Osteocyte (in vitro differentiated cells): ENCODE measurements around the gene GIMD1. TPM values are rescaled to one million over a fixed set of nuclear protein-coding genes. Genes with fewer than 3 reads are reported as not detected.

Experiments
- DNase-seq: peaks from one replicate; pipeline ENCODE4 v3.0.0; 2021; ENCODE audit warnings: mixed read lengths; ENCODE audit not compliant: unreplicated experiment; ENCODE audit errors: extremely low spot score
- H3K27ac Mint-ChIP-seq: one replicate; pipeline ENCODE4 v1.8.0; 2021; ENCODE audit warnings: mild to moderate bottlenecking, mixed read lengths; ENCODE audit not compliant: unreplicated experiment
- H3K27me3 Mint-ChIP-seq: one replicate; pipeline ENCODE4 v1.8.0; 2021; ENCODE audit warnings: mixed read lengths; ENCODE audit not compliant: unreplicated experiment
- H3K36me3 Mint-ChIP-seq: one replicate; pipeline ENCODE4 v1.8.0; 2021; ENCODE audit warnings: mixed read lengths; ENCODE audit not compliant: unreplicated experiment
- H3K4me1 Mint-ChIP-seq: one replicate; pipeline ENCODE4 v1.8.0; 2021; ENCODE audit warnings: mixed read lengths; ENCODE audit not compliant: unreplicated experiment
- H3K4me3 Mint-ChIP-seq: one replicate; pipeline ENCODE4 v1.8.0; 2021; ENCODE audit warnings: mild to moderate bottlenecking, moderate library complexity, mixed read lengths; ENCODE audit not compliant: unreplicated experiment
- H3K9me3 Mint-ChIP-seq: one replicate; pipeline ENCODE4 v1.8.0; 2021; ENCODE audit warnings: mixed read lengths; ENCODE audit not compliant: unreplicated experiment
- total RNA-seq: library from RNA; stranded (reverse); gene quantifications from 2 replicates; pipeline ENCODE4 v1.2.1, GENCODE V29; 2021
- TF ChIP-seq, protein P1 (sequence below): fragments of 200-600 bp; sonication (generic); IDR thresholded peaks from 2 replicates; pipeline ENCODE4 v1.5.0; 2021; ENCODE audit warnings: antibody characterized with exemption, mild to moderate bottlenecking, moderate library complexity

Gene GIMD1
- total RNA-seq, 1 donor from 2014 or later = not detected

DNA sequence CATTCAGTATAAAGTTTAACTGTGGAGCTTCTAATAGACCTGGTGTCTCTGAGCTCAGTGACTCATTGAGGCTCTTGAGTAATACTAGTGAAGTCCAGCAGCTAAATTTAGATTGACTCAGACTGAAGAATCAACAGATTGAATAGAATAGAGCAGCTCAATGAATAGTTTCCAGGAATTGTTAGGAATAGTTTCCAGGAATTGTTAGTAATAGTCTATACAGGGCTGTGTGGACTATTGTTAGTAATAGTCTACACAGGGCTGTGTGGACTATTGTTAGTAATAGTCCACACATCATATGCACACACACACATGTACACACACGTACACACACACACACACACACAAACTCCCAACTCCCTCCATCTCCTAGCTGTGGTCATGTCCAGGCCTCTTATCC, 3.0 kb downstream of the GIMD1 start:
- Mint-ChIP-seq H3K36me3 (no peaks in the 10 kb centered on the region), H3K27ac (no peak overlapping the region), H3K9me3 (no peaks in the 10 kb centered on the region), H3K4me1 (peaks cover 6% of the 10 kb centered on the region), H3K4me3 (no peak overlapping the region), H3K27me3 (peaks cover 8% of the 10 kb centered on the region)
- TF ChIP-seq, protein P1, sequence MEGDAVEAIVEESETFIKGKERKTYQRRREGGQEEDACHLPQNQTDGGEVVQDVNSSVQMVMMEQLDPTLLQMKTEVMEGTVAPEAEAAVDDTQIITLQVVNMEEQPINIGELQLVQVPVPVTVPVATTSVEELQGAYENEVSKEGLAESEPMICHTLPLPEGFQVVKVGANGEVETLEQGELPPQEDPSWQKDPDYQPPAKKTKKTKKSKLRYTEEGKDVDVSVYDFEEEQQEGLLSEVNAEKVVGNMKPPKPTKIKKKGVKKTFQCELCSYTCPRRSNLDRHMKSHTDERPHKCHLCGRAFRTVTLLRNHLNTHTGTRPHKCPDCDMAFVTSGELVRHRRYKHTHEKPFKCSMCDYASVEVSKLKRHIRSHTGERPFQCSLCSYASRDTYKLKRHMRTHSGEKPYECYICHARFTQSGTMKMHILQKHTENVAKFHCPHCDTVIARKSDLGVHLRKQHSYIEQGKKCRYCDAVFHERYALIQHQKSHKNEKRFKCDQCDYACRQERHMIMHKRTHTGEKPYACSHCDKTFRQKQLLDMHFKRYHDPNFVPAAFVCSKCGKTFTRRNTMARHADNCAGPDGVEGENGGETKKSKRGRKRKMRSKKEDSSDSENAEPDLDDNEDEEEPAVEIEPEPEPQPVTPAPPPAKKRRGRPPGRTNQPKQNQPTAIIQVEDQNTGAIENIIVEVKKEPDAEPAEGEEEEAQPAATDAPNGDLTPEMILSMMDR = no peak
- DNase-seq = no peak

DNA sequence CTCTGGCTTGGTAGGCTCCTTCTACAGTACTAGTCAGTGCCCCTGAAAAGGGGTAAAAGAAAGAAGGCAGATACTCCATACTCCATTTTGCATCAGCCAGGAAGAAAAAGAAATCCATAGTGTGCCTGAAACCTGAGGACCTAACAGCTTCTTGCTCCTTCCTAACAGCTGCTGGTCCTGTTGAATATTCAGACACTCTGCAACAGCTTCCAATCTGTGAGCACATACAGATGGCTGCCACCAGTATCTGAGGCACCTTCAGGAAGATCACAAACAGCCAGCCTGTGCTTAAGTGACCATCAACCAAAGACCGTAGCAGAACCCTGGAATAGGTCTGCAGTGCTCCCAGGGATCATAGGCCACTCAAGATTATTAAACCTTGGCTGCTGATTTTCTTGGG, 4.3 kb downstream of the GIMD1 start:
- peaks cover 5% of the 10 kb centered on the region for H3K4me1 Mint-ChIP-seq

DNA sequence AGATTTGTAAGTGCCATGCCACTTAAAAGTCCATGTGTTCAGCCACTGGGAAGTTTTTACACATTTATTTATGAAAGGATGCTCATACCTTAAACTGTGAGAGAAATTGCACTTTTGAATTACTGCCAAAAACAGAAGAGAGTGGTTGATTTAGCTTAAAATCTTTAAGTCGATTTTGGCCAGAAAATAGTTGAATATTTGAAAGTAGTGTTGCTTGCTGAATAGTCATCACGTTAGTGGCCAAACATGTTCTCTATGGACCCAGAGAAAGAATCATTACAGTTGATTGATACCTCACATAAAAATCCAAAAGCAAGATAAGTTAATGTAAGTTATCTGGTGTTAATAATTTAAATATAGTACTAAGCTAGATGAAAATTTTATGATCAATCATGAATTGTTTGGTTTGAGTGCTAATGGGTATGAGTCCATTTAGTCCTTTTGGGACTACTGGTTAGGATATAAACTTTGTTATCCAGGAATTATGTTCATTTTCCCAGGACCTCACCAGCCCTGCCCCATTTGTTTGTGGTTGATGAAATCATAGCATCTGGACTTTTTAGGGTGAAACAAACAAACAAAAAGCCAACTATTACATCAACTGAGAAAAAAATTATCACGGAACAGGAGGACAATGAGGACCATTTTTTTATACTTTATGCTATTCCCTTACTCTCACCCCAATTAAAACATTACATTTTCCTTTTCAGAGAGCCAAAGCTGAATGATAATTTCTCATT, 6.3 kb downstream of the GIMD1 start:
- H3K4me1 Mint-ChIP-seq = peaks cover 4% of the 10 kb centered on the region
- H3K9me3 Mint-ChIP-seq = peaks cover 4% of the 10 kb centered on the region
- TF ChIP-seq, protein P1 = no peak
- H3K36me3 Mint-ChIP-seq = no peaks in the 10 kb centered on the region
- no peak overlapping the region for H3K4me3 Mint-ChIP-seq
- H3K27me3 Mint-ChIP-seq = peaks cover 2% of the 10 kb centered on the region
- no peak for DNase-seq
- H3K27ac Mint-ChIP-seq = no peak overlapping the region

More for the DNA sequence above, 4.3 kb downstream of the GIMD1 start:
- Mint-ChIP-seq H3K27ac (no peak overlapping the region), H3K36me3 (no peaks in the 10 kb centered on the region), H3K27me3 (peaks cover 2% of the 10 kb centered on the region), H3K4me3 (no peak overlapping the region), H3K9me3 (no peaks in the 10 kb centered on the region)
- TF ChIP-seq, protein P1 = no peak
- DNase-seq = no peak

DNA sequence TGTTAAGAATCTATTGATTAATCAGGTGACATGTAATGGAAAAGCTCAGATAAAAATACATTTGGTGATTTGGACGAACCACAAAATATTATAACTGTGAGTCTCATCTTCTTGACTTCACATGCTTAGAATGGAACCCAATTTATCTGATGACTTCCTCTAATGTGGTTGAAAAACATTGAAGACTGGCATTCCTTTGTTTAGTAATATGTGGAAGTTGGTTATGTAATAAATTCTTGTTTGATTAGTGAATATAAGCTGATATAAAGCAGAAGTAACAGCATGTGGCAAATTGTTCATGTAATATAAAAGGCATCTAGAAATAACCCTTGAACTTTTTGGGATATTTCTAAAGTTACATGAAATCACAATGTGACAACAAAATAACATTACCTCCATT, 9.7 kb downstream of the GIMD1 start:
- DNase-seq = no peak
- Mint-ChIP-seq H3K4me3 (no peak overlapping the region), H3K27me3 (peaks cover 2% of the 10 kb centered on the region), H3K4me1 (peaks cover 3% of the 10 kb centered on the region), H3K27ac (no peak overlapping the region), H3K36me3 (no peaks in the 10 kb centered on the region), H3K9me3 (peaks cover 4% of the 10 kb centered on the region)
- TF ChIP-seq, protein P1 = no peak

DNA sequence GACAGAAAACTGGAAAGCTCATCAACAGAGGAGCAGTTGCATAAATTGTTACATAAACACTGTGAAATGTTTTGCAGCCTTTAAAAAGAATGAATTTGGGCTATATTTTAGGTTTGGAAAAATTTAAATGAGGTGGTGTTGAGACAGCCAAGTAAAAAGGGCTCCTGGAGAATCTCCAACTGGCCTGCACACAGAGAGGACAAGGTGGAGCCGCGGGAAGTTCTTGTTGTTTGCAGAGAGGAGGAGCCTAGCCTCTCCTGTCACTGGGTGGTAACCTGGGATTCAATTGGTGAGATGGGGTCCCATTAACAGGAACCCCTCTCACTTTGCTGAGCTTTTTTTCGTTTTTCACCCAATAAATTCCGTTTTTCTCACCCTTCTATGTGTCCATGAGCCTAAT, 13.4 kb downstream of the GIMD1 start:
- H3K9me3 Mint-ChIP-seq = peaks cover 4% of the 10 kb centered on the region
- peaks cover 3% of the 10 kb centered on the region for H3K4me1 Mint-ChIP-seq
- DNase-seq = no peak
- H3K4me3 Mint-ChIP-seq = no peak overlapping the region
- peaks cover 9% of the 10 kb centered on the region for H3K36me3 Mint-ChIP-seq
- no peak overlapping the region for H3K27ac Mint-ChIP-seq
- no peaks in the 10 kb centered on the region for H3K27me3 Mint-ChIP-seq
- TF ChIP-seq, protein P1 = no peak
